ENCODE data around the gene RFC2.

DNA sequence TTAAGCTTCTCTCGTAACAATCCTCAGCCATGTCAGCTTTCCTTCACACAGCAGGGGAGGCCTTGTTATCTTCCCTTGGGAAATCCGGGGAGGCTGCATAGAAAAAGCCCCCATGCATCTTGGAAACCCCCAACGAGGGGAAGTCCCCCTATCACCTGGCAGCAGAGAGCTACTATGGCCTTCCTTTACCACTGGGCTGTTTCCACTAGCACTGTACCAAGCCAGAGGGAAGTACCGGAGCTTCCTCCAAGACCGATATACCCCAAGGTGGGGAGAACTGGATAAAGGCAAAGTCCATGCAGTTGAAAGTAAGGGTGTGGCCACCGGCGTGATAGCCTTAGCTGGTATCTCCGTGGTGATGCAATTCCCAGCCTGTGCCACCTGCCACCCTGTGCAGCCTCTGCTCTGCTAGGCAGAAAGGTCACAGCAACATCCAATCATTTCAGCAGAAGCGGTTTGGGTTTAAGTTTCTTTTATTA is 30.6 kb upstream of the RFC2 start:
- TF ChIP-seq, protein P1, sequence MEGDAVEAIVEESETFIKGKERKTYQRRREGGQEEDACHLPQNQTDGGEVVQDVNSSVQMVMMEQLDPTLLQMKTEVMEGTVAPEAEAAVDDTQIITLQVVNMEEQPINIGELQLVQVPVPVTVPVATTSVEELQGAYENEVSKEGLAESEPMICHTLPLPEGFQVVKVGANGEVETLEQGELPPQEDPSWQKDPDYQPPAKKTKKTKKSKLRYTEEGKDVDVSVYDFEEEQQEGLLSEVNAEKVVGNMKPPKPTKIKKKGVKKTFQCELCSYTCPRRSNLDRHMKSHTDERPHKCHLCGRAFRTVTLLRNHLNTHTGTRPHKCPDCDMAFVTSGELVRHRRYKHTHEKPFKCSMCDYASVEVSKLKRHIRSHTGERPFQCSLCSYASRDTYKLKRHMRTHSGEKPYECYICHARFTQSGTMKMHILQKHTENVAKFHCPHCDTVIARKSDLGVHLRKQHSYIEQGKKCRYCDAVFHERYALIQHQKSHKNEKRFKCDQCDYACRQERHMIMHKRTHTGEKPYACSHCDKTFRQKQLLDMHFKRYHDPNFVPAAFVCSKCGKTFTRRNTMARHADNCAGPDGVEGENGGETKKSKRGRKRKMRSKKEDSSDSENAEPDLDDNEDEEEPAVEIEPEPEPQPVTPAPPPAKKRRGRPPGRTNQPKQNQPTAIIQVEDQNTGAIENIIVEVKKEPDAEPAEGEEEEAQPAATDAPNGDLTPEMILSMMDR (IDR thresholded peaks at IDR 0.05 in 4 of 5, conservative IDR thresholded peaks at IDR 0.05 in 1 of 5) = no peak
- no peak for TF ChIP-seq POLR2A (IDR thresholded peaks at IDR 0.05)
